Measurements from ENCODE around the gene PFN3.
A peak's percentile ranks its signal among the peaks of the same experiment; 100 is the strongest.

Gene PFN3

GRCh38 chr5:177372910-177373309 is 27.6 kb downstream of the PFN3 start:
- no peak for TF ChIP-seq CTCF (IDR thresholded peaks at IDR 0.05; ENCODE audit: extremely low read depth, insufficient read depth, missing control alignments)
- no peak for DNase-seq (ENCODE audit: low spot score)
- in situ Hi-C loops (cut with MboI; ENCODE audit: low pct_unique_long_range_greater_than_20kb, low sequenced_read_pairs, unreplicated experiment): no loop called here

- no peak for DNase-seq (ENCODE audit: low spot score)
- no peak for TF ChIP-seq CTCF (IDR thresholded peaks at IDR 0.05; ENCODE audit: extremely low read depth, insufficient read depth, missing control alignments)
- in situ Hi-C loops (cut with MboI; ENCODE audit: low pct_unique_long_range_greater_than_20kb, low sequenced_read_pairs, unreplicated experiment): no loop called here
Observed at GRCh38 chr5:177372034-177372896, 28.2 kb downstream of the PFN3 start.

- in situ Hi-C loops (cut with MboI; ENCODE audit: low pct_unique_long_range_greater_than_20kb, low sequenced_read_pairs, unreplicated experiment): no loop called here
- TF ChIP-seq CTCF (IDR thresholded peaks at IDR 0.05; ENCODE audit: extremely low read depth, insufficient read depth, missing control alignments): no peak
- no peak for DNase-seq (ENCODE audit: low spot score)
Observed at GRCh38 chr5:177371120-177372033, 29.1 kb downstream of the PFN3 start.

- peak; percentile 24 for TF ChIP-seq CTCF (IDR thresholded peaks at IDR 0.05; ENCODE audit: extremely low read depth, insufficient read depth, missing control alignments)
- in situ Hi-C loops (cut with MboI; ENCODE audit: low pct_unique_long_range_greater_than_20kb, low sequenced_read_pairs, unreplicated experiment): no loop called here
- peak; percentile 68 for DNase-seq (ENCODE audit: low spot score)
Observed at GRCh38 chr5:177370488-177371119, 29.9 kb downstream of the PFN3 start.

GRCh38 chr5:177369645-177370440 is 30.6 kb downstream of the PFN3 start:
- in situ Hi-C loops (cut with MboI; ENCODE audit: low pct_unique_long_range_greater_than_20kb, low sequenced_read_pairs, unreplicated experiment): no loop called here
- DNase-seq (ENCODE audit: low spot score): no peak

More at GRCh38 chr5:177369645-177370440, 30.6 kb downstream of the PFN3 start:
- TF ChIP-seq CTCF (IDR thresholded peaks at IDR 0.05; ENCODE audit: extremely low read depth, insufficient read depth, missing control alignments): no peak
